ENCODE results near the gene EFNA2. TPM values are rescaled to one million over a fixed set of nuclear protein-coding genes. Genes with fewer than 3 reads are reported as not detected.

The EFNA2 gene
- total RNA-seq, 1 donor from 2014 or later, result not detected

GRCh38 chr19:1257475-1258162, 28.1 kb upstream of the EFNA2 start:
- DNase-seq (ENCODE audit: missing footprints) (no peak), ATAC-seq (no peak)
- intact Hi-C loops (cut with DNase I), result no loop called here

GRCh38 chr19:1258163-1258492, 27.5 kb upstream of the EFNA2 start:
- no peak for ATAC-seq
- no peak for DNase-seq (ENCODE audit: missing footprints)
- intact Hi-C loops (cut with DNase I), result no loop called here

GRCh38 chr19:1258707-1259205, 26.9 kb upstream of the EFNA2 start:
- DNase-seq (ENCODE audit: missing footprints) (no peak), ATAC-seq (no peak)
- intact Hi-C loops (cut with DNase I), result no loop called here

- DNase-seq (ENCODE audit: missing footprints) (peak; percentile 91), ATAC-seq (peak; percentile 18)
- intact Hi-C loops (cut with DNase I), result no loop called here
These were observed 26.3 kb upstream of the EFNA2 start for GRCh38 chr19:1259206-1259875.

GRCh38 chr19:1259876-1260748, 25.6 kb upstream of the EFNA2 start:
- DNase-seq (ENCODE audit: missing footprints) (no peak), ATAC-seq (peak; percentile 0)
- intact Hi-C loops (cut with DNase I), result no loop called here

- DNase-seq (ENCODE audit: missing footprints) (peak; percentile 98), ATAC-seq (peak; percentile 87)
- intact Hi-C loops (cut with DNase I), result no loop called here
These were observed 24.7 kb upstream of the EFNA2 start for GRCh38 chr19:1260749-1261537.

GRCh38 chr19:1261538-1261797, 24.2 kb upstream of the EFNA2 start:
- DNase-seq (ENCODE audit: missing footprints) (no peak), ATAC-seq (no peak)
- intact Hi-C loops (cut with DNase I), result no loop called here

GRCh38 chr19:1261798-1262622, 23.7 kb upstream of the EFNA2 start:
- no peak for DNase-seq (ENCODE audit: missing footprints)
- peak; percentile 15 for ATAC-seq
- intact Hi-C loops (cut with DNase I), result no loop called here

GRCh38 chr19:1262623-1263123, 23.0 kb upstream of the EFNA2 start:
- DNase-seq (ENCODE audit: missing footprints), result no peak

GRCh38 chr19:1263188-1263587, 22.5 kb upstream of the EFNA2 start:
- ATAC-seq (no peak), DNase-seq (ENCODE audit: missing footprints) (no peak)
- intact Hi-C loops (cut with DNase I), result no loop called here

More at GRCh38 chr19:1262623-1263123, 23.0 kb upstream of the EFNA2 start:
- no peak for ATAC-seq
- intact Hi-C loops (cut with DNase I), result no loop called here

- intact Hi-C loops (cut with DNase I), result no loop called here
- DNase-seq (ENCODE audit: missing footprints) (no peak), ATAC-seq (no peak)
These were observed 20.7 kb upstream of the EFNA2 start for GRCh38 chr19:1264801-1265614.

- intact Hi-C loops (cut with DNase I), result loop anchor here (1.0 to 2.0 kb wide), 2 partner anchors 16 to 49 kb away; no protein-coding TSS in a partner anchor
- DNase-seq (ENCODE audit: missing footprints), result no peak
These were observed 20.0 kb upstream of the EFNA2 start for GRCh38 chr19:1265615-1266128.

GRCh38 chr19:1266129-1266915, 19.4 kb upstream of the EFNA2 start:
- intact Hi-C loops (cut with DNase I), result loop anchor here (1.0 to 2.0 kb wide), 2 partner anchors 17 to 50 kb away; no protein-coding TSS in a partner anchor
- DNase-seq (ENCODE audit: missing footprints) (peak; percentile 96), ATAC-seq (peak; percentile 55)

More at GRCh38 chr19:1265615-1266128, 20.0 kb upstream of the EFNA2 start:
- ATAC-seq, result peak; percentile 6

- DNase-seq (ENCODE audit: missing footprints) (peak; percentile 93), ATAC-seq (peak; percentile 29)
- intact Hi-C loops (cut with DNase I), result loop anchor here (1.0 to 2.0 kb wide), 3 partner anchors 18 to 50 kb away; no protein-coding TSS in a partner anchor
These were observed 18.7 kb upstream of the EFNA2 start for GRCh38 chr19:1266916-1267476.

GRCh38 chr19:1267477-1268225, 18.0 kb upstream of the EFNA2 start:
- DNase-seq (ENCODE audit: missing footprints) (no peak), ATAC-seq (no peak)
- intact Hi-C loops (cut with DNase I), result loop anchor here (1.0 to 2.0 kb wide), 2 partner anchors 23 to 51 kb away; no protein-coding TSS in a partner anchor
